Mucosa of gallbladder (tissue), 1 donor: ENCODE measurements around the gene MECP2. TPM values are rescaled to one million over a fixed set of nuclear protein-coding genes. Genes with fewer than 3 reads are reported as not detected.

Experiments
- DNase-seq: peaks from one replicate; pipeline ENCODE4 v3.0.0-alpha.2; 2020; ENCODE audit warnings: low spot score
- total RNA-seq: library from RNA; stranded (reverse); gene quantifications from one replicate; pipeline ENCODE4 v1.2.1, GENCODE V29; 2021
- donor health status: DM: no; HTN: no; CAD: no.

The MECP2 gene
- total RNA-seq, 1 donor from 2014 or later: 64.9 TPM

DNA sequence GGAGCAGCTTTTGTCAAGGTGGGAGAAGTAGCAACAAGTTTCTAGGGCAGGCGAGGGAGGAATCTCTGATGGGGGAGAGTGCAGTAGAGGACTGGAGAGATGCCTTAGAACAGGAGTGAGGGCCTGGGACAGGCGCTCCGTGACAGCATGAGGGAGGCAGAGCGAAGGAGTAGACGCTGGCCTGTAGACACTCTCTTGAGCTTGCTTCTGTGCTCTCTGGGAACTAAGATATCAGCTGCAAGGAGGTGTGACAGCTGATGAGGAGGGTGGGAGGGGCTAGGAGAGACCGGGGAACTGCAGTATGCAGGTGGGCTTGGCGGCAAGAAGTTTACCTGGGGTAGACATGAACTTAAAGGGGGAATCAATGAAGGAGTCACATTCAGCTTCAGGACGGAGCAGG is 35.7 kb downstream of the MECP2 start:
- no peak for DNase-seq

DNA sequence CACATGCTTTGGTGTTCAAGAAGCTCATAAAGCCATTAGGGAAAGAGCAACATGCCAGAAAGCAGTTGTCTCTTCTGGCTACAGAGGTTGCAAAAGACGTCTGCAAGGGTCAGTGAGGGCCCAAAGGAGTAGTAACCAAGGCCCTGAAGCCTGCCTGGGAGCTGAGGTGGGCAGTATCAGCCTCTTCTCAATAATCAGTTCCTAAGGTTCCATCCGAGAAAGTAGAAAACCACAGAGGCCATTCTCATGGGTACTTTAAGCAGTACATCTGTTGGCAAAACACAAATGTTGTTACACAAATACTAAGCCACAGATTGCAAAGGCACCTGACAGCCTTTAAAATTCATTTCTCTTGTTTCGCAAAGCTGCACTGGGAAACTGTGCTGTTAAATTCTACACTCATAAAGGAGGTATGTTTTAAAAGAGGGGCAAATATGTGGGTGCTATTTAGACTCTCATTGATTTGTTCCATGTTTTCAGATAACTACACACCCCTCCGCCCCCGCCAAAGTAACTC is 37.7 kb downstream of the MECP2 start:
- no peak for DNase-seq

- DNase-seq: no peak
Observed at GRCh38 chrX:154059231-154059630, 38.3 kb downstream of the MECP2 start.

GRCh38 chrX:154058214-154058997 is 39.1 kb downstream of the MECP2 start:
- no peak for DNase-seq

GRCh38 chrX:154057791-154058190 is 39.7 kb downstream of the MECP2 start:
- DNase-seq: no peak

DNA sequence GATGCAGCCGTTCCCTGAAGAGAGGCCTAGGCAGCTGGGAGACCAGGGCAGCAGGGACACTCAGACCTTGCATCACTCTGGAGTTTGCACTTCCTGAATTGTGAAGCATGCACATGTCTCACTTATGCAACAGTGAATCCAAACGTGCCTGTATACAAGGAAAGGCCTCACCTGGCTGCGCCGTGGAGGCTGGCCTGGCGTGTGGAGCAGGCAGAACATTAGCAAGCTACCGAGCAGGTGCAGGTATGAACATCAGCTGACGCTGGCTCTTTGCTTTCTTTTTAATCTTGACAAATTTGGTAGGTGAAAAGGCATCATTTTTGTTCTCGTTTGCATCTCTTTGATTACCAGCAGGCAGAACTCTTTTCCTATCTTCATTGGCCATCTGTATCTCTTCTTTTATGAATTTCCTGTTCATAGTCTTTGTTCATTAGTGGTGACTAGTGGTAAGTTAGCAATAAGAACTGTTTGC is 40.7 kb downstream of the MECP2 start:
- DNase-seq: peak; percentile 46

- DNase-seq: peak; percentile 82
Observed at GRCh38 chrX:154051201-154051810, 46.2 kb downstream of the MECP2 start.

GRCh38 chrX:154050113-154050495 is 47.4 kb downstream of the MECP2 start:
- no peak for DNase-seq

GRCh38 chrX:154049209-154050112 is 48.1 kb downstream of the MECP2 start:
- DNase-seq: no peak

GRCh38 chrX:154048398-154048797 is 49.1 kb downstream of the MECP2 start:
- DNase-seq: no peak

GRCh38 chrX:154046940-154047610 is 50.4 kb downstream of the MECP2 start:
- DNase-seq: no peak

- peak; percentile 62 for DNase-seq
Observed at GRCh38 chrX:154046031-154046781, 51.3 kb downstream of the MECP2 start.

DNA sequence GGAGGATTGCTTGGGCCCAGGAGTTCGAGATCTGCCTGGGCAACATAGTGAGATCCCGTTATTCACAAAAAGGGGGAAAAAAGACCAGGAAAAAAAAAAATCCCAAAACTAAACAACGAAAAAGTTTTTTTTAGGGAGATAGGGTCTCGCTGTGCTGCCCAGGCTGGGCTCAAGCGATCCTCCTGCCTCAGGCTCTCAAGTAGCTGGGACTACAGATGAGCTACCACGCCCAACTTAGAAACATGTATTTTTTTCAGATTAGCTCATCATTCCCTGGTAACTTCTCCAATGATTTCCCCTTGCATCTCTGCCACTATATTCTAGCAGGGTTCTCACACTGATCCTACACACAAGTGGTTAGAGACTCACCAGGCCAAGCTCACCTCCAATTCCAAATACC is 53.4 kb downstream of the MECP2 start:
- DNase-seq: no peak

GRCh38 chrX:154043003-154043763 is 54.3 kb downstream of the MECP2 start:
- DNase-seq: no peak

- DNase-seq: no peak
Observed at GRCh38 chrX:154040863-154041262, 56.7 kb downstream of the MECP2 start.

- no peak for DNase-seq
Observed at GRCh38 chrX:154040307-154040756, 57.2 kb downstream of the MECP2 start.

GRCh38 chrX:154039577-154039976 is 57.9 kb downstream of the MECP2 start:
- DNase-seq: no peak

- DNase-seq: no peak
Observed at GRCh38 chrX:154038656-154039055, 58.9 kb downstream of the MECP2 start.

GRCh38 chrX:154037754-154038153 is 59.8 kb downstream of the MECP2 start:
- no peak for DNase-seq

DNA sequence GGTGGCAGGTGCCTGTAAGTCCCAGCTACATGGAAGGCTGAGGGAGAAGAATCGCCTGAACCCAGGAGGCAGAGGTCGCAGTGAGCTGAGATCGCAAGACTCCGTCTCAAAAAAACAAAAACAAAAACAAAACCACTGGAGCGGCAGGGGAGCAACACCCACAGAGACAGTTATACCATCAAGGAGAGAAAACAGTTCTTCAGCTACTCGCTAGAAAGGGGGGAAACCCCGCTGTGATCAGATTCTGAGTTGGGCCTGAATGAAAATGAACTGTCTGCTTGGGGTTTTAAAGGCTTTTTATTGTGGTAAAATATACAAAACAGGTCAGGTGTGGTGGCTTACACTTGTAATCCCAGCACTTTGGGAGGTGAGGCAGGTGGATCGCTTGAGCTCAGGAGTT is 61.0 kb downstream of the MECP2 start:
- no peak for DNase-seq
